ENCODE data around the gene AK3. TPM values are rescaled to one million over a fixed set of nuclear protein-coding genes. Genes with fewer than 3 reads are reported as not detected.
A peak's percentile ranks its signal among the peaks of the same experiment; 100 is the strongest.

The AK3 gene
- total and polyA plus RNA-seq, 10 of the 15 experiments (the other 5 are each of a cell fraction or from before 2014, with no cell fraction given) = 14.2 to 86.6 (median 43.9) TPM

- no peak for TF ChIP-seq RELB (IDR thresholded peaks at IDR 0.05; ENCODE audit: low read depth)
- no peak for TF ChIP-seq IRF3 (IDR thresholded peaks at IDR 0.05)
- no peak for TF ChIP-seq TCF7 (IDR thresholded peaks at IDR 0.05; ENCODE audit: borderline replicate concordance)
- no peak for TF ChIP-seq KDM1A (IDR thresholded peaks at IDR 0.05; ENCODE audit: borderline replicate concordance)
- TF ChIP-seq RFX5 (IDR thresholded peaks at IDR 0.05; ENCODE audit: low read depth, low read length) = no peak
- no peak for TF ChIP-seq NR2C2 (IDR thresholded peaks at IDR 0.05; ENCODE audit: borderline replicate concordance, control insufficient read depth, insufficient read length, low read depth)
- TF ChIP-seq MTA3 (IDR thresholded peaks at IDR 0.05; ENCODE audit: borderline replicate concordance, low read length) = 0 out of 2 replicates have a peak, but pooled peaks have one; percentile 41
- TF ChIP-seq PBX3 (IDR thresholded peaks at IDR 0.05; ENCODE audit: insufficient replicate concordance, low read depth, low read length) = no peak
- no peak for TF ChIP-seq POU2F2 (IDR thresholded peaks at IDR 0.05; ENCODE audit: borderline replicate concordance, low read depth, low read length)
- TF ChIP-seq TARDBP (IDR thresholded peaks at IDR 0.05; ENCODE audit: borderline replicate concordance) = no peak
- no peak for TF ChIP-seq SREBF2 (IDR thresholded peaks at IDR 0.05; ENCODE audit: low read length)
- TF ChIP-seq CHD1 (IDR thresholded peaks at IDR 0.05; ENCODE audit: low read depth, low read length) = no peak
- no peak for TF ChIP-seq KLF5 (IDR thresholded peaks at IDR 0.05; ENCODE audit: partially characterized antibody)
- no peak for TF ChIP-seq RCOR1 (conservative IDR thresholded peaks at IDR 0.05; ENCODE audit: low read depth, low read length)
- TF ChIP-seq YY1 (IDR thresholded peaks at IDR 0.05; ENCODE audit: low read depth, low read length) = peak; percentile 60; the same call in 1 of the 2 replicates
- TF ChIP-seq PAX5 (IDR thresholded peaks at IDR 0.05; ENCODE audit: borderline replicate concordance, low read depth, low read length) = no peak
- no peak for TF ChIP-seq RELA (IDR thresholded peaks at IDR 0.05; ENCODE audit: borderline replicate concordance, partially characterized antibody)
- no peak for TF ChIP-seq TBL1XR1 (IDR thresholded peaks at IDR 0.05; ENCODE audit: low read depth, low read length)
- 0 out of 4 replicates have a peak, but pooled peaks of 1 of the 2 experiments have one; percentile 4 for TF ChIP-seq EP300 (IDR thresholded peaks at IDR 0.05; ENCODE audit: borderline replicate concordance in 1 of 2, control insufficient read depth in 1 of 2, low read depth in 2 of 2, low read length in 2 of 2)
- TF ChIP-seq ZNF384 (IDR thresholded peaks at IDR 0.05; ENCODE audit: borderline replicate concordance, low read depth, low read length) = no peak
- no peak for TF ChIP-seq SMAD1 (IDR thresholded peaks at IDR 0.05; ENCODE audit: low read depth, partially characterized antibody)
Observed at GRCh38 chr9:4678679-4679267, 62.2 kb downstream of the AK3 start (continued).
